B cell (primary cell): ENCODE data around the gene CWF19L1. TPM values are rescaled to one million over a fixed set of nuclear protein-coding genes. Genes with fewer than 3 reads are reported as not detected.

Experiments used
- ATAC-seq: fragments of 200-7000 bp; cut with Tn5 transposase; one replicate; pipeline ENCODE4 v1.10.0; 2021; ENCODE audit warnings: low read depth, mild to moderate bottlenecking, moderate number of reproducible peaks, moderate library complexity
- CTCF ChIA-PET: fragments of 350-600 bp; sonication (Branson Sonifier 250); formaldehyde crosslinking; loops from one replicate; lab custom pipeline; 2021; ENCODE audit warnings: antibody characterized with exemption, inconsistent platforms; lab: Charles Lee
- POLR2A ChIA-PET: fragments of 350-600 bp; sonication (Branson Sonifier 250); formaldehyde crosslinking; loops from one replicate; lab custom pipeline; 2021; ENCODE audit warnings: antibody characterized with exemption; lab: Charles Lee
- DNase-seq: peaks from one replicate; pipeline ENCODE4 v3.0.0; 2013
- H2AFZ ChIP-seq: 2 replicates; pipeline ENCODE4 v1.6.1; 2012; ENCODE audit warnings: mild to moderate bottlenecking, low read depth, low read length; ENCODE audit not compliant: insufficient read depth, poor library complexity, severe bottlenecking
- H3K27ac ChIP-seq, 2 donors: 1 replicate in 1 of 2; 2 replicates in 1 of 2; pipeline ENCODE4 v1.5.1; 2012 to 2013; ENCODE audit warnings: low read length in 2 of 2, mild to moderate bottlenecking in 2 of 2, moderate library complexity in 1 of 2
- H3K27me3 ChIP-seq, 4 experiments: fragments of 200-600 bp in 1 of 4; sonication (generic) in 1 of 4; replicated peaks in 1 of 4; 1 replicate in 2 of 4; 2 replicates in 2 of 4; pipeline versions ENCODE4 v1.6.1 to v1.7.0; 2013 to 2016; ENCODE audit warnings: low read length in 3 of 4, mild to moderate bottlenecking in 2 of 4, mixed read lengths in 1 of 4, moderate library complexity in 1 of 4; ENCODE audit not compliant: insufficient read depth in 4 of 4, control insufficient read depth in 3 of 4; ENCODE audit errors: control extremely low read depth in 1 of 4
- H3K36me3 ChIP-seq, 2 experiments: replicated peaks in 1 of 2; 1 replicate in 1 of 2; 2 replicates in 1 of 2; pipeline versions ENCODE4 v1.6.1 to v1.7.1; 2013; ENCODE audit warnings: low read length in 1 of 2; ENCODE audit not compliant: insufficient read depth in 2 of 2, control insufficient read depth in 1 of 2; ENCODE audit errors: control extremely low read depth in 1 of 2, extremely low read depth in 1 of 2
- H3K4me1 ChIP-seq, 2 donors: fragments of 200-600 bp in 1 of 2; sonication (generic) in 1 of 2; 1 replicate in 1 of 2; 2 replicates in 1 of 2; pipeline versions ENCODE4 v1.5.1 to v1.6.1; 2013 to 2017; ENCODE audit warnings: low read length in 2 of 2; ENCODE audit not compliant: control insufficient read depth in 2 of 2, insufficient read depth in 2 of 2
- H3K4me2 ChIP-seq: replicated peaks from 2 replicates; pipeline ENCODE3; 2012; ENCODE audit warnings: mild to moderate bottlenecking, low read depth, low read length; ENCODE audit not compliant: poor library complexity, severe bottlenecking
- H3K4me3 ChIP-seq, 5 experiments: fragments of 200-600 bp in 1 of 5; sonication (generic) in 1 of 5; 1 replicate in 3 of 5; 2 replicates in 2 of 5; pipeline versions ENCODE4 v1.5.1 to v1.7.0; 2011 to 2016; ENCODE audit warnings: low read length in 4 of 5, mild to moderate bottlenecking in 4 of 5, low read depth in 2 of 5, control low read depth in 1 of 5, moderate library complexity in 1 of 5; ENCODE audit not compliant: insufficient read depth in 1 of 5; ENCODE audit errors: control extremely low read depth in 1 of 5, extremely low read depth in 1 of 5
- H3K79me2 ChIP-seq: fragments of 200-600 bp; sonication (generic); one replicate; pipeline ENCODE4 v1.6.0; 2016; ENCODE audit warnings: low read length; ENCODE audit not compliant: control insufficient read depth, insufficient read depth
- H3K9ac ChIP-seq: fragments of 200-600 bp; sonication (generic); 2 replicates; pipeline ENCODE4 v1.6.1; 2017; ENCODE audit warnings: mild to moderate bottlenecking, low read length, moderate library complexity
- H3K9me3 ChIP-seq, 3 donors: one replicate each; pipeline versions ENCODE4 v1.6.1 to v1.7.1; 2013; ENCODE audit warnings: low read length in 2 of 3; ENCODE audit not compliant: control insufficient read depth in 2 of 3, insufficient read depth in 1 of 3; ENCODE audit errors: control extremely low read depth in 1 of 3
- H4K20me1 ChIP-seq: 2 replicates; pipeline ENCODE4 v1.6.0; 2012; ENCODE audit warnings: mild to moderate bottlenecking, low read length; ENCODE audit not compliant: insufficient read depth, control insufficient read depth, poor library complexity, severe bottlenecking
- H3K27ac Mint-ChIP-seq: one replicate; pipeline ENCODE4 v1.8.0; 2021; ENCODE audit warnings: mixed read lengths
- H3K27me3 Mint-ChIP-seq: one replicate; pipeline ENCODE4 v1.8.0; 2021; ENCODE audit warnings: mixed read lengths
- H3K4me1 Mint-ChIP-seq: one replicate; pipeline ENCODE4 v1.8.0; 2021; ENCODE audit warnings: mixed read lengths
- H3K4me3 Mint-ChIP-seq: one replicate; pipeline ENCODE4 v1.8.0; 2021; ENCODE audit warnings: mixed read lengths
- H3K9me3 Mint-ChIP-seq: one replicate; pipeline ENCODE4 v1.8.0; 2022; ENCODE audit warnings: mixed read lengths; ENCODE audit not compliant: insufficient read depth
- EZH2 ChIP-seq: IDR thresholded peaks from 2 replicates; pipeline ENCODE4 v1.6.1; 2012; ENCODE audit warnings: borderline replicate concordance, low read depth, mild to moderate bottlenecking, moderate library complexity, low read length; ENCODE audit not compliant: insufficient read depth, poor library complexity, severe bottlenecking
- WGBS: methylation state at CpG from one replicate; pipeline ENCODE4 v1.1.5; 2013; ENCODE audit warnings: missing lambda C conversion rate; ENCODE audit not compliant: insufficient coverage; 5-methylcytosine and 5-hydroxymethylcytosine counted together
- intact Hi-C: fragments of 100-400 bp; cut with micrococcal nuclease; formaldehyde crosslinking; loops from one replicate; pipeline ENCODE4 v1.10.0; 2022
- polyA plus RNA-seq: library from polyadenylated mRNA; depleted of rRNA; stranded (reverse); fragments of >200 nt; gene quantifications from 2 replicates; pipeline ENCODE4 v1.2.3, GENCODE V29; 2012
- total RNA-seq, 2 donors: library from RNA; stranded (reverse); fragments of 120-200 nt in 1 of 2; gene quantifications; 1 replicate in 1 of 2; 2 replicates in 1 of 2; pipeline versions ENCODE4 v1.2.3 to v1.2.4, GENCODE V29; 2013 to 2022
- TF ChIP-seq, protein P1 (sequence below): fragments of 200-600 bp; IDR thresholded peaks from one replicate; pipeline ENCODE4 v1.8.0; 2022; ENCODE audit warnings: antibody characterized with exemption, mild to moderate bottlenecking

Gene CWF19L1
- total and polyA plus RNA-seq, 2 donors (not counting 1 experiment from before 2014, with no cell fraction given) = 24.1 to 48.3 TPM

DNA sequence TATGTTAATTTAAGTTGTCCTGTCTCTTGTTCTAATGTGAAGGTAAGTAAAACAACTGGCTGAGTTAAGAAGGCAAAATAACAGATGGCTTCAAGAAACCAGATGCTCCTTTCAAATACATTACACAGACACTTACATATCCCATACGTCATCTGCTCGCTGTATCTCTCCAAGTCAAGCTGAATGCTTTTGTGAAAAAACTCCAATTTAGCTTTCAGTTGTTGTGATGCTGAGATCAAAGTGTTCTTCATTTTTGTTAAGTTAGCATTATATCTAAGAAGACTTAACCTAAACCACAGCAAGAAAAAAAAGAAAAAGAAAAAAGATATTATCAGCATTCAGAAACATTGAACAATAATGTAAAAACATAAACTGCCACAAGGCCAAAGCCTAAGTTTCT, 63.1 kb downstream of the CWF19L1 start:
- peaks cover 5 to 60% of the 10 kb centered on the region in 2 experiments for H3K36me3 ChIP-seq
- no peak overlapping the region for H2AFZ ChIP-seq
- no peaks in the 10 kb centered on the region for H3K27me3 ChIP-seq
- no peak overlapping the region for H3K4me3 ChIP-seq
- no CpG with 5 or more reads among the region's 2 CpGs for WGBS
- H3K79me2 ChIP-seq = no peaks in the 10 kb centered on the region
- DNase-seq (no peak), ATAC-seq (no peak)
- no peak overlapping the region for H3K4me2 ChIP-seq
- ChIA-PET CTCF (interaction anchor here (0.6 kb wide), 1 partner anchor 110 kb away, joined by 3 read pairs; no protein-coding TSS in a partner anchor), POLR2A (no interaction called here)
- H4K20me1 ChIP-seq = no peaks in the 10 kb centered on the region
- no peak for TF ChIP-seq EZH2
- TF ChIP-seq, protein P1, sequence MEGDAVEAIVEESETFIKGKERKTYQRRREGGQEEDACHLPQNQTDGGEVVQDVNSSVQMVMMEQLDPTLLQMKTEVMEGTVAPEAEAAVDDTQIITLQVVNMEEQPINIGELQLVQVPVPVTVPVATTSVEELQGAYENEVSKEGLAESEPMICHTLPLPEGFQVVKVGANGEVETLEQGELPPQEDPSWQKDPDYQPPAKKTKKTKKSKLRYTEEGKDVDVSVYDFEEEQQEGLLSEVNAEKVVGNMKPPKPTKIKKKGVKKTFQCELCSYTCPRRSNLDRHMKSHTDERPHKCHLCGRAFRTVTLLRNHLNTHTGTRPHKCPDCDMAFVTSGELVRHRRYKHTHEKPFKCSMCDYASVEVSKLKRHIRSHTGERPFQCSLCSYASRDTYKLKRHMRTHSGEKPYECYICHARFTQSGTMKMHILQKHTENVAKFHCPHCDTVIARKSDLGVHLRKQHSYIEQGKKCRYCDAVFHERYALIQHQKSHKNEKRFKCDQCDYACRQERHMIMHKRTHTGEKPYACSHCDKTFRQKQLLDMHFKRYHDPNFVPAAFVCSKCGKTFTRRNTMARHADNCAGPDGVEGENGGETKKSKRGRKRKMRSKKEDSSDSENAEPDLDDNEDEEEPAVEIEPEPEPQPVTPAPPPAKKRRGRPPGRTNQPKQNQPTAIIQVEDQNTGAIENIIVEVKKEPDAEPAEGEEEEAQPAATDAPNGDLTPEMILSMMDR = no peak
- no peaks in the 10 kb centered on the region for H3K9me3 Mint-ChIP-seq
- no peaks in the 10 kb centered on the region for H3K4me1 ChIP-seq
- H3K4me3 Mint-ChIP-seq = no peak overlapping the region
- no peaks in the 10 kb centered on the region for H3K4me1 Mint-ChIP-seq
- no peak overlapping the region for H3K27ac ChIP-seq
- H3K9me3 ChIP-seq = no peaks in the 10 kb centered on the region
- no peak overlapping the region for H3K9ac ChIP-seq
- intact Hi-C loops = no loop called here
- no peaks in the 10 kb centered on the region for H3K27me3 Mint-ChIP-seq
- no peak overlapping the region for H3K27ac Mint-ChIP-seq

DNA sequence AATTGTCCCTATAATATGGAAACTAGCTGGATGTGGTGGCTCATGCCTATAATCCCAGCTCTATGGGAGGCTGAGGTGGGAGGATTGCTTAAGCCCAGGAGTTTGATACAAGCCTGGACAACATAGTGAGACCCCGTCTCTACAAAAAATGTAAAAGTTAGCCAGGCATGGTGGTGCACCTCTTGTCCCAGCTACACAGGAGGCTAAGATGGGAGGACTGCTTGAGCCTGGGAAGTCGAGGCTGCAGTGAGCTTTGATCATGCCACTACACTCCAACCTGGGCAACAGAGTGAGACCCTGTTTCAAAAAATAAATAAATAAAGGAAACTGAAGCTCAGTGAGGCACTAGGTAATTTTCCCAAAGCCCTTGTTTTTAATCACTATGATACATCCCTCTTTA, 65.9 kb downstream of the CWF19L1 start:
- Mint-ChIP-seq H3K27me3 (no peaks in the 10 kb centered on the region), H3K4me3 (no peak overlapping the region), H3K9me3 (no peaks in the 10 kb centered on the region), H3K4me1 (no peaks in the 10 kb centered on the region), H3K27ac (no peak overlapping the region)
- Histone ChIP-seq H3K27ac (no peak overlapping the region), H4K20me1 (no peaks in the 10 kb centered on the region), H3K9ac (no peak overlapping the region), H3K4me1 (no peaks in the 10 kb centered on the region), H3K9me3 (no peaks in the 10 kb centered on the region), H3K4me2 (no peak overlapping the region), H3K27me3 (no peaks in the 10 kb centered on the region), H3K4me3 (no peak overlapping the region), H3K79me2 (no peaks in the 10 kb centered on the region), H3K36me3 (peaks cover 5 to 55% of the 10 kb centered on the region in 2 experiments), H2AFZ (no peak overlapping the region)
- intact Hi-C loops = no loop called here
- WGBS = 100% methylated on average over 1 of the region's 2 CpGs
- ChIA-PET POLR2A (no interaction called here), CTCF (no interaction called here)
- ATAC-seq (no peak), DNase-seq (no peak)
- TF ChIP-seq, protein P1 = no peak
- no peak for TF ChIP-seq EZH2
